Right lobe of liver (tissue), 4 donors: ENCODE data around the gene MYEOV.

Experiments used
- POLR2A ChIP-seq: fragments of 450-650 bp; IDR thresholded peaks from one replicate; pipeline ENCODE4 v1.6.1; 2017; ENCODE audit warnings: antibody characterized with exemption, mild to moderate bottlenecking
- TF ChIP-seq, protein P1 (sequence below), 4 donors: fragments of 200-600 bp in 3 of 4; fragments of 450-650 bp in 1 of 4; IDR thresholded peaks; one replicate each; pipeline versions ENCODE4 v1.5.1 to v1.8.0; 2016 to 2022; ENCODE audit warnings: antibody characterized with exemption in 4 of 4, mild to moderate bottlenecking in 2 of 4
- donor health status: DM: no; HTN: no; CAD: no.
- donor health status: DM: no; HTN: no; CAD: no.
- donor health status: DM: no; HTN: yes; CAD: no.

DNA sequence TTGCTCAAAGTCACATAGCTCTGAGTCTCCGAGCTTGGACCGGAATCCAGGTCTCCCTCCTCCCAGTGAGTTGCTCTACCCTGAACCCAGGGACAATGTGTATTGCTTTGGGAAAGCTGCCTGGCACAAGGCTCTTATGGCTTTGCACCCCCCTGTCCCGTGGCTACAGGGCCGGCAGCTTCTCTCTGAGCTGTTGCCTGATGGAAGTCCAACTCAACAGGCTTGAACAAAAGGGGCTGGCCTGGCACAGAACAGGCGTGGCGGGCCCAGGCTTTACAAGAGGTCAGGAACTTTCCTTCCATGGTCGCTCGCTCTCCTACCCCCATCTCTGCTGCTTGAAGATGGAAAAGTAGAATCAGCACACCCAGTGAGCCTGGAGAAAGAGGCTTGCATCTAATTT lies 34.3 kb downstream of the MYEOV start:
- TF ChIP-seq, protein P1, sequence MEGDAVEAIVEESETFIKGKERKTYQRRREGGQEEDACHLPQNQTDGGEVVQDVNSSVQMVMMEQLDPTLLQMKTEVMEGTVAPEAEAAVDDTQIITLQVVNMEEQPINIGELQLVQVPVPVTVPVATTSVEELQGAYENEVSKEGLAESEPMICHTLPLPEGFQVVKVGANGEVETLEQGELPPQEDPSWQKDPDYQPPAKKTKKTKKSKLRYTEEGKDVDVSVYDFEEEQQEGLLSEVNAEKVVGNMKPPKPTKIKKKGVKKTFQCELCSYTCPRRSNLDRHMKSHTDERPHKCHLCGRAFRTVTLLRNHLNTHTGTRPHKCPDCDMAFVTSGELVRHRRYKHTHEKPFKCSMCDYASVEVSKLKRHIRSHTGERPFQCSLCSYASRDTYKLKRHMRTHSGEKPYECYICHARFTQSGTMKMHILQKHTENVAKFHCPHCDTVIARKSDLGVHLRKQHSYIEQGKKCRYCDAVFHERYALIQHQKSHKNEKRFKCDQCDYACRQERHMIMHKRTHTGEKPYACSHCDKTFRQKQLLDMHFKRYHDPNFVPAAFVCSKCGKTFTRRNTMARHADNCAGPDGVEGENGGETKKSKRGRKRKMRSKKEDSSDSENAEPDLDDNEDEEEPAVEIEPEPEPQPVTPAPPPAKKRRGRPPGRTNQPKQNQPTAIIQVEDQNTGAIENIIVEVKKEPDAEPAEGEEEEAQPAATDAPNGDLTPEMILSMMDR (IDR thresholded peaks at IDR 0.05) = no peak
- no peak for TF ChIP-seq POLR2A
